Activated CD8-positive, alpha-beta memory T cell treated with anti-CD3 and anti-CD28 coated beads, Interleukin-2, amount 50 U/mL, for 1 hour (primary cell): ENCODE measurements around the gene HIC1.

ENCODE experiments used
- DNase-seq: peaks from one replicate; pipeline ENCODE4 v3.0.0-alpha.2; 2020; ENCODE audit errors: extremely low read depth

HIC1 gene

DNA sequence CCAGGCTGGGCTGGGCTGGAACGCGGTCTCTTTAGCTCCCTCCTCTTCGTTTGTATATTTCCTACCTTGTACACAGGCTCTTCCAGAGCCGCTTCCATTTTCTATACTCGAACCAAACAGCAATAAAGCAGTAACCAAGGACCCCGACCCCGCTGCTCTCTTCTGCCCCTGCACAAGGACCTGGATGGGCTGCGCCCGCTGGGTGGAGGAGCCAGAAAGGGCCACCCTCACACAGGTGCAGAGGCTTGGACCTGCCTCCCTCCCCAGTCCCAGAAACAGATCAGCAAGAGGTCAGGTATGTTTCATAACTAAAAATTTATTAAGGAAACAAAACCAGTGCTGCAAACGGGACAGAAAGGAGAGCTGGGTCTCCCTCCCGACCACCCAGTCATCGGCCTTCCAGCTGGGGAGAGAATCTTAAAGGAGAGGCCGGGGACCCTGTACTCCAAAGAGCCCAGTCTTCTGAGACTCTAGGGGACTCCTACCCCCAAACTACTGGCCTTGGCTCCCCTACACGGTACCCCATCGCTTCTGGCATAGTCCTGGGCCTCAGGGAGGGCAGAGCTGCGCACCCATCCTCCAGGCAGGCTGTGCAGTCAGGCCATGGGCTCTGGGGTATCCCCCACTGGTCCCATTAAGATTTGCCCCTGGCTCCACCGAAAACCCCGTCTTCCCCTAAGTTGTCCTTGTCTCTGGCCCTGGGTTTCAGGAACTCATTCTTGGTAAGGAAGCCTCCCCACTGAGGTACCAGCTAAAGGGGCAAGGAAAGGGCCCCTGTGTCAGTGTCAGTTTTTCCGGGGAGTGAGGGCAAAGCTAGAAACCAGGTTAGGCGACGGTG is 4.9 kb downstream of the HIC1 start:
- no peak for DNase-seq

DNA sequence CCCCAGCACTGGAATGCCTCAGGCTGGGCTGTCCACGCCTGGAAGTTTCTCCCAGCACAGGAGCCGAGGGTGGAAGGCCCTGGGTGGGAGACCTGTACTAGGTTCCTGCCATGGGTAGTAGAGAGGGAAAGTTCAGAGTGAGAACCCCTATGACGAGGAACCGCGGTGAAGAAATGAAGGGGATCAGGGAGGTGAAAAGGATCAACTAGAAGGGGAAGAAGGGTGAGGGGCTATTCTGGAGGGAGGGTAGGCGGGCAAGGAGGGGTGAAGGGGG is 5.4 kb downstream of the HIC1 start:
- DNase-seq, result no peak

DNA sequence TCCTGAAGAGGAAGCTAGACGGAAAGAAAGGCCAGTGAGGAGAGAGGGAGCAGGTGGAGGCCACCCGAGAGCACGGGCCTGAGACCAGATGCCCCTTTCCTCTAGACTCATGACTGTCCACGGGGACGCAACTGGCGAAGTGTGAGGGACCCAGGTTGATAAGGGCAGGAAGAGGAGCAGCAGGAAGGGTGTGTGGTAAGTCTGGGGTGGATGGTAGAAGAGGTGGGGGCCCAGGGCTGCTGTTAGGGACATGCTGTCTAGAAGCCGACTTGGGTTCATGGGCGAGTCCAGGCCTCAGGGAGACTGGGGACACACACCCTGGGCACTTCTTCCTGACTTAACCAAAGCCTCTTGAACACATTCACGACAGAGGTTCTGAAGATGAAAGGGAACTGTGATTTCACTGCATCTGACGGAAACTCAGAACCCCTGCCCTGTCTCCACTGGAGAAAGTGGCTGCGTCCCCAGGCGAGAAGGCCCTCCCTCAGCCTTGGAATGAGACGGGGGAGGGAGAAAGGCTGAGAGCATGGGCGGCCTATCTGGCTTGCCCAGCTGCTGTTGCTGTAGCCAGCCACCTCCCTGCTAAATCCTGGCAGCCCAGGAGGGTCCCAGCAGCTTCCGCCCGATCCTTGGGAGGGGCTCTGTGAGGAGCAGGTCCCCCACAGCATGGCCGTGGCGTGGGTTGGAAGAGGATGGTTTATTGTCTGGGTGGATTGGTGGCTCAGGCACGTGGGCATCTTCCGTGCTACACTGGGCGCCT is 6.0 kb downstream of the HIC1 start:
- DNase-seq, result no peak

DNA sequence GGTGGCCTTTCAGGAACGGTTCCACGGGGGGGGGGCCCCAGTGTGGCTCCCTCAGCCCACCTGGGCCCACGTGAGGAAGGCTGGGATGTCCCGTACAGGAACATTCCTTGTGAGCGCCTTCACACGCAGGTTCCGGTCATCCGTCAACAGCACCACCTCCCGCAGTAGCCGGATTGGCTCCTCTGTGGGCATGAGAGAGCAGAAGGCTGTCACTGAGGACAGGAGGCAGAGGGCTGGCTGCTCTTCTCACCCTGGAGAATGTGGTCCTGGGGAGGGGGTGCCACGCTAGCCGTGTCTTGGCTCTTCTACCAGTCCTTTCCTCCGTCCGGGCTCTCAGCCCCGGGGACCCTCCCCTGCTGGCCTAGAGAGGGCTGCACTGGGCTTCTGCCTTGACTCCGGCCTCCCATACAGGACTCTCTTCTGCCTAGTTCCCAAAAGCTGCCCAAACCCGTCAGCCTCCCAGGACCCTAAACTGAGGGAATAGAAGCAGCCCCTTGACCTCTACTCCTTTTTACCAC is 6.6 kb downstream of the HIC1 start:
- DNase-seq, result no peak

DNA sequence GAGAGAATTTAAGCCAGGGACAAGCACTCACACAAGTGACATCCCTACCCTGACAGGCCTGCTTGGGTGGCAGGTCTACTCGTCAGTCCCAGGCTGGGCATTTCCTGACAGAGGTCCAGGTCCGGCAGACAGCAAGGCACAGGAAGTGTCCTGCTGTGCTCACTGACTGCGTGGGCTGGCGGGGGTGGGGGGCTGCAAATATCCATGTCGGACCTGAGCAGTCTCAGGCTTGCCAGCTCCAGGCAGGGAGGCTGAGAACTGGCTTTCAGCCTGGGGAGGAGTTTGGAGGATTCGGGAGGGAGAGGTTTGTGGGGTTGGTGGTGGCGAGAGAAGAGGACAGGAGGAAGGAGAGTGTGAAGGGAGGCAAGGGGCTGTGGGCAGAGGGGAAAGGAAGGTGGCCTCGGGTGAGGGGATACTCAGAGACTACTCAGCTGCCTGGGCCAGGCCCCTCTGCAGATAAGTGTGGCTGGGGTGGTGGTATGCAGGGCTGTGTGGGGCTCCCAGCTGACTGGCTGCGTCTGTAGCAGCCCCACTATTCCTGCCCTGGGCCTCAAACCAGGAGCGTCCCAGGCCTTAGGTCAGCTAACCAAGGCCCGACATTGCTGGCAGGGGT is 7.8 kb downstream of the HIC1 start:
- no peak for DNase-seq

DNA sequence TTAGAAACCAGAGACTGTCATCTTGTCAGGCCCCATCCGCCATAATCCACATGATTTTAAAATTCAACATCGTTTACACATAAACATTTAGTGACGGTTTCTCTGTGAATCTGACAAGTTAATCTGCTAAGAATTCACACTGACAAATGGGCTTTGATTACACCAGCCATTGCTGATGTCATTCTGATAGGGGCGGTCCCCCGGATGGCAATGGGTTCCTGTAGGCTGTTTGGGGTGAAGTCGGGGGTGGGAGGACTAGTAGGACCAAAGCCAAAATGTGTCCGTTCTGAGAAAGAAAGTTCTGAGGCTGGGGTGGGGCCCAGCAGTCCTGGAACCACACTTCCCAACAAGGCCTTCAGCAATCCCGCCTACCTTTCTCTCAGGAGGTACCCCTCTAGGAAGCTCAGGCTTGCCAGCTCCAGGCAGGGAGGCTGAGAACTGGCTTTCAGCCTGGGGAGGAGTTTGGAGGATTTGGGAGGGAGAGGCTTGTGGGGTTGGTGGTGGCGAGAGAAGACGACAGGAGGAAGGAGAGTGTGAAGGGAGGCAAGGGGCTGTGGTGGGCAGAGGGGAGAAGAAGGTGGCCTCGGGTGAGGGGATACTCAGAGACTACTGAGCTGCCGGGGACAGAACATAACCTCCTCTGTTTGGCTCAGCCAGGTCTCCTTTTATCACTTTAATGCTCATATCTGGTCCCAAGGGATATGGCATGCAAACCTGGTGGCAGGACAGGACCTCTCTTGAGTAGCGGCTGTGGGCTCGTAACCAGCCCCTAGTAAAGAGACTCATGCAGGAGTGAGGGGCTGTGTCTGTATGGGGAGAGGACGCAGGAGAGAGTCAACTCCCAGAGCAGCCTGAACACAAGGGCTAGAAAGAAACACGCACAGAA is 8.6 kb downstream of the HIC1 start:
- no peak for DNase-seq

DNA sequence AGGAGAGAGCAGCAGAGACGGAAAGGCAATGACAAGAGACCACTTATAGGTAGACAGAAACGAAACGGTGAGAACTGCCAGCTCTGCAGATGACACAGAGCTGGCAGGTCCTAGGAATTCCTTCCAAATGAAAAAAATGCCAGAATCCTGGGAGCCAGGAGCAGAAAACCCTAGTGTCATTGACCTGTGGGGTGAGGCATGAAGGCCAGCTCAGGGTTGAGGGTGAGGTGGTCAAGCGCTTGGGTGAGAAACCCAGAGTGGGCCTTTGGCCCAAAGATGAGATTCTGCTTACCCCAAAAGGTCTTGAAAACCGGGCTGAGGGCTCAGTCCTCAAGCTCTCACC is 9.2 kb downstream of the HIC1 start:
- DNase-seq, result no peak

DNA sequence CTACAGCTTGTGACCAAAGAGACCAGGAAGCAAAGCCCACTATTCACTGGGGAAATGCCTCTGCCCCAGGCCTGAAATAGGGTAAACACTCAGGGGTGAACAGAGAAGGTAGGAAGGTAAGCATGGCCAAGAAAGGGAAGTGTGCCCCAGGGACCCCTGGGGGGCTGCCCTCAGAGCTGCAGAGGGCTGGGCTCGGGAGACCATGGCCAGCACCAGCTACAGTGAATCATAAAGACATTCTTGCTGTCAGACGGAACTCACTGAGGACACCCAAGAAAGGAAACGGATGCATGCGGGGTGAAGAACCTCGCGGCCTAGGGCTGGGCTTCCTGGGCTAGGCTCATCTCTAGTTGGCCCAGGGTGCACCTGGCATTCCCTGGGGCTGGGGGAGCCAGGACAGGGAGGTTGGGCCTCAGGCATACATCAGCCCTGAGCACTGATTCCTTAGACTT is 9.6 kb downstream of the HIC1 start:
- DNase-seq, result no peak

DNA sequence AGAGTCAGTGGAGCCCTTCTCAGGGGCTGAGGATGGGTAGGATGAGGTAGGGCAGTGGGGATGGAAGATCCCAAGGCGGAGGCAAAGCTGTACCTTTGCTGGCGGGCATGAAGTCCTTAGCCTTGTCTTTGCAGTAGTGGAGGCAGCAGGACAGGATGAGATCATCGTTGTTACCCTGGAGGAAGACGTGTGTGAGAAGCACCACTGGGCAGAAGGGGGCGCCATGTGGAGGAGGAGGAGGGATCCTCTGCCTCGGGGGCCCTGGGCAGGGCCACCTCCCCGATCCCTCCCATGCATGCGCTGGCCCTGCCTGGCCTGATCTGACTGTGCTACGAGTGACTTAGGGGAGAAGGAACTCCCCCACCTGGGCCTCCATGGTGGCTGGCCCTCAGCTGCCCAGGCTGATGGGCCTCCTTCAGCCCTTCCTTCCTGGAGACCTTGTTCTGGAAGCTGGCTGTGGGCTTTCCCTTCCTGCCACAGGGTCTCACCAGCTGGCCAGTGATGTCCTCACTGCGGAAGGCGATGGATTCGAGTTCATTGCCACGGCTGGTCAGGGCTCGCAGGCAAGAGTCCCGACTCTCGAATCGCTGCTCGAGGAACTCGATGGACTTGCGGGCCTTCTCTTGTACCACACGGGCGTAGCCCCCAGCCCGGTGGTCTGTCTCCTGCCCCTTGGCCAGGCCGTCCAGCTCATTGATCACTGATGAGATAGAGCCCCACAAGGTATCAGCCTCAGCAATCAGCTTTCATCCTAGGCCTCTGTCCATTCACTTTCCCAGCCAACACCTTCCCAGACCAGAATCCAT is 10.3 kb downstream of the HIC1 start:
- no peak for DNase-seq

DNA sequence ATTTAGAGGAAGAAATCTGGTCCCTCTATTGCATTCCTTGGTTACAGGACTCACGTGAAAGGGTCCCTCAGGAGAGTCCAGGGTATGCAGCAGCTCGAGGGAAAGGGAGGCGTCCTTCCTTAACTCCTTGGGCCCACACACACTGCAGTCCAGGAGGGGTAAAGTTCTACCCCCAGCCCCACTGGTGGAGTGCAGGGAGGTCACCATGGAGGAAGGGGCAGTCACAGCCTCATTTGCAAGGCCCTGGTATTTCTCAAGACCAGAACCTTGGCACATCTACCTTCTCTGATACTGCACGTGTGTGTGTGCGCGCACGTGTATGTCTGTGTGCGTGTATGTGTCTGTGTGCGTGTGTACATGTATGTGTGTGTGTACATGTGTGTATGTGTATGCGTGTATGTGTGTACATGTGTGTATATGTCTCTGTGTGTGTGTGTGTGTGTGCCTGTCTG is 11.1 kb downstream of the HIC1 start:
- DNase-seq, result no peak

DNA sequence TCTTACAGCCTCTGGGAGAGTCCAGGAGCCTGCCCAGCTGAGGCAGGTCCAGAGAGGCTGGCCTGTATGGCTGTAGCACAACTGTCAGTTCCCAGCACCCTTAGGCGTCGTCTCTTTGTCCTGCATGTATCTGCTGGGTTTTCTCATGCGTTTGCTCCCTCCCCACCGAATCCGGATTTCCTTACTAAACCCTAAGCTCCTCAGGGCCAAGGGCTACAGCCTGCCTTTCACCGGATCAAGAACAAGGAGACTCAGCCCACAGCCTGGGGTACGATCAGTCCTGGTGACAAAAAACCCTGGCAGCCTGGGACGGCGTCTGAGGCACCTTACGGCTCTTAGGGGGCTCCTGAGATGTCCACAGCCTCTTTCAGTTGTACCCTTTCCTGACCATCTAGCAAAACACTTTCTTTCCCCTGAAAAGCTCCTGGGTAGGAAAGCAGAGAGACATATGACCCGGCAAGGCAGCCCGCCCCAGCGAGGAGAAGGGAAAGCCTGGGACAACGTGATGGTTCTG is 12.2 kb downstream of the HIC1 start:
- DNase-seq, result no peak

DNA sequence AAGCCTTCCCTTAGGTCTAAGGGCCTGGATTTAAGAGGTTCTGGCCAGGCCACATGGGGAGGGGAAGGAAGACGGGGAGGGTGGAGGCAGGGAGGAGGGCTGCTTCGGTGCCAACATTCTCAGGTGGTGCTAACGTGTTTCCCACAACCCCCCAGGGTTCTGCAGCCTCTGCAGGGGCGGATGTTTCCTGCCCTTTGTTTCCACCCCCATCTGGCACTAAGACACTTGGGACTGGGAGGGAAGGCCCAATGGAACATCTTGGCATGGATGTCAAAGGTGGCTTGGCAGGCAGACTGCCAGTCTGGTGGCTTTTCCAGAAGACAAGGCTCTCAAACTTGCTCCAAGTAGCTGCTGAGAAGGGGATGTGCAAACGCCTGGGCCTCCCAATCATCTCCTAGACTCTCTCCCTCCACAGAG is 12.7 kb downstream of the HIC1 start:
- no peak for DNase-seq

DNA sequence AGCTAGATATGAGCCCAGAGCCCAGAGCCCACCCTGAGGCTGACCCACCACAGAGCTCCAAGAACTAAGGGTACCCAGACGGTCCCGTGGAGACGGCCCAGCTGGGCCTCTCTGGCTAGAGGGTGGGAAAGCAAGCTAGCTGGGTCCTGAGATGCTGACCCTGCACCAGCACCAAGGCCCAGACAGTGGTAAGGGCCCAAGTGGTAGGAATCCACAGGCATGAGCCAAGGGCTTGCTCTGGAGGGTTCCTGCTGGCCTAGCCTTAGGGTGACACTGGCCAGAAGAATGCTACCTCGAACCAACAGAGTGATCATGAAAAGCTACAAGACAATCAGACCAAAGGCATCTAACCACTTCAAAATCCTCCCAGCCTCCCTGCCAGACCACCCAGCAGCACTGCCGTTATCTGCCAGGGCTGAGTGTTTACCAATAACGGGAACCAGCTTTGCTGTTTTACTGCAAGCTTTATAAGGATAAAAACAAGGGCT is 13.2 kb downstream of the HIC1 start:
- no peak for DNase-seq

DNA sequence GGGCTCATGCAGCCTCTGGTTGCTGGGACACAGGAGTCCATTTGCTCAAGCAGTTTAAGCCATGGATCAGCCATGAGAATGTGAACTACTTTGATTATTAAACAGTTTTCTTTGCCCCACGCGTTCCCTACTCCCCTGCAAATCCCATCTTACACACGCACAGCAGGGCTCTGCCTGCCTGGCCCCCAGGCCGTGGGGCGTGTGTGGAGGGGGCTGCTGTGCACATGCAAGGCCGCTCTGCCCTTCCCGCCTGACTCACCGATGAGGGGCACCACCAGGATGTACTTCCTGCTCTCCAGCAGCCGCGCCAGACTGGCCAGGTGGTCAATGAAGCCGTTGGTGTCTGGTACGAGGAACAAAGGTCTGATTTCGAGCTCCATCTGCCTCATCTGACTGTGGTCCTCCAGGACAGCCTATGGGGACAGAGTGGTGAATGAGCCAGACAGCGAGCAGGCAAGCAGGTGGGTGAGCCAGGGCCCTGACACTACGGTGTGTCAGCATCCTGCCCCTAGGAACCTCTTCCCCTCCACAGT is 13.7 kb downstream of the HIC1 start:
- no peak for DNase-seq

DNA sequence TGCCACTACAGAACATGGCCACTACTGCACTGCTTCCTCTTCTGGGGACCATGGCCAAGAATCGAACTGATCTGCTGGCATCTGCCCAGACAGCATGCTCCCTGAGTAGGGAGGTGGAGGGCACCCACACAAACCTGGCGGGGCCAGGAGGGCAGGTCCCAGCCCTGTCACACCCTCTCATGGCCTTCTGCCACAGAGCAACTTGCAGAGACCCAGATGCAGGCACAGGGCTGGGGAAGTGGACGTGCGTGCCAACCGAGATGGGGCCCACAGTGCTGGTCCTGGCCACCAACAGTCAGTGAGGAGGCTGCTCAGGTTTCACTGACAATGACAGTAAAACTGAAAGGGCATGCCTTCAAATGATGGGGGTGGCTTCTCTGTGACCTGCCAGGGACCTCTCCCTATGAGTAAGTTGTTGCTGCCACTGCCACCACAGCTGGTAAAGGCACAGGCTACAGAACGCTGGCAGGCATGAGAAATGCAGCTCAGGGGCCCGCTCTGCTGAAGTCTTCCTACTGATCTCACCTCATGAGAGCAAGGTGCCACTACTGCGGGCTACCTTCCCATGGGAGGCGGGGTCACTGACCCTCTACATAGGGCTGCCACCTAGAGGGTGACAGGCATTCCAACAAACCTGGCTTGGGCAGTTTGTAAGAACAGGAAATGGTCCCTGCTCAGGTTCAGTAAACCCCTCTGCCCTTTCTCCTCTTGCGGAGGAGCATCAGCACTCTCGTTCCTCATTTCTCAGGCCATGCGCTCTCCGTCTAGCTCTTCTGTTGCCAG is 15.5 kb downstream of the HIC1 start:
- no peak for DNase-seq

DNA sequence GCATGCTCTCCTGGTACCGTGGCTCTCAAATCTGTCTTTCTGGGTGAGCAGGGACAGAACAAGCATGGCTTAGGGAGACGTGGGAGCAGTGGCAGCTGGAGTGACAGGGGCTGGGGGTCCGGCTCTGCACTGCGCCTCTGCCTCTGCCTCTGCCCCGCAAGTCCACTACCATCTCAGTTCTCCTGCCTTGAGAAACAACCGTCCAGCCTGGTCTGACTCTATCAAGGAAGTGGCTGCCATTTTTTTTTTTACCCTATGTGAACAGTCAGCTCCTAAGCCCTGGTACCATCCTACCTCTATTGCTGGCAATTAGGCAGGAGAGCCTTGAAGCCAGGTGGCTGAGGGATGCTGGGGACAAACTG is 16.1 kb downstream of the HIC1 start:
- no peak for DNase-seq

DNA sequence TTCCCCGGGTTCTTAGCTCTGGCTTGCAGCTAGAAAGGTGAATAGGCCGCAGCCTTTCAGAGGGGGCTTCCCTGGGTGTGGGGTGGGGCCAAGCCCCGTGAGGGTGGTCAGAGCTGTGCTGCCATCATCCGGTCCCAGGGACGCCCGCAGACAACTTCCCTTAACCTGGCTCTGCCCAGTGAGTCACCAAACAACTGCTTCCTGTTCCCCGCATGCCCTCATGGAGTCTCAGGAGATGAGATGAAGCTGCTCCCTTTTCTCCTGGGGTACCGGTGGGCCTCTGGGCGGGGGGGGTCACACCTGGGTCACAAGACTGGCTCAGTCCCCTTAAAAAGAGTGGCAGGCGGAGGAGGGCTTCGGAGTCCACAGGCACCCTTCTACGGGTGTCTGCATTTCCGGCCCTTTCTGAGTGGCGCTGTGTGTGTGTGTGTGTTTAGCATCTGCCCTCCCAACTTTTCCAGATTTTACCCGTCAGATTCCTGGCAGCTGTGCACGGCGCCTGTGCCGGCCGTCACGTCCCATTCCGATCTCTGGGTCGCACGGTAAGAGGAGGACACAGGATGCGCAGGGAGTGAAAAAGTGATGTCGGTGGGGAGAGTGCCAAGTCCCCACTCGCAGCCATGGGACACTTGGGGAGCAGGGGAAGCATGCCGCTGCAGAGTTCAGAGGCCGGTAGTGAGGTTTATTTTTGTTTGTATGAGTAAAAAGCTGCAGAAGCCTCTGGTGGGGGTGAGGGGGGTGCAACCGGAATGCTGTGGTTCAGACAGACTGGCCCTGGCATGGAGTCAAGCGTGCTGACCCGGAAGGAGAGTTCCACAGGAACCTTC is 16.8 kb downstream of the HIC1 start:
- DNase-seq, result no peak

DNA sequence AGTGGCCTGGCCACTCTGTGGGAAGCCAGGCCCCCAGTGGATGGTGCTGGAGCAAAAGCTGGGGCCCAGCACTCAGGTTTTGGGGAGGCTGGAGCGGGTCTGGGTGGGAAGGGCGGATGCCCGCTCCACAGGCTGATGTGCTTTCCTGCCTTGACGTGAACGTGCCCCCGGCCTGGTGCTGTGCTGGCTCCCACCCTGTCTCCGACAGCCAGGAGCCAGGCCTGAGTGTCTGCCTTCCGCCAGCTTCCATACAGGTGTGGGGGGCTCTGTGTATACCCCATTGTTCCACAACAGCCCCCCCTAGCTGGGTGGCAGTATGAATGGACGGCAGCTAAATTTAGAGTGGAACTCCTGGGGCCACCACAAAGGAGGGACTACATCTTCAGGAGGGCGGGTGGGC is 20.0 kb downstream of the HIC1 start:
- DNase-seq, result no peak
